Liver (tissue), 9 donors: ENCODE results near the gene RNH1. TPM values are rescaled to one million over a fixed set of nuclear protein-coding genes. Genes with fewer than 3 reads are reported as not detected.
A peak's percentile ranks its signal among the peaks of the same experiment; 100 is the strongest.

ENCODE experiments used
- DNase-seq: peaks from one replicate; pipeline ENCODE4 v3.0.0-alpha.2; 2017; ENCODE audit warnings: low spot score
- H3K27ac ChIP-seq, 2 donors: one replicate each; pipeline ENCODE4 v1.7.0; 2013; ENCODE audit warnings: inconsistent platforms in 2 of 2, low read length in 2 of 2, control low read depth in 1 of 2, low read depth in 1 of 2, mild to moderate bottlenecking in 1 of 2
- H3K27me3 ChIP-seq, 4 donors: one replicate each; pipeline versions ENCODE4 v1.6.1 to v1.7.0; 2013; ENCODE audit warnings: low read length in 3 of 4, inconsistent platforms in 1 of 4, mild to moderate bottlenecking in 1 of 4, moderate library complexity in 1 of 4; ENCODE audit not compliant: control insufficient read depth in 4 of 4, insufficient read depth in 4 of 4
- H3K36me3 ChIP-seq, 4 donors: one replicate each; pipeline versions ENCODE4 v1.6.1 to v1.7.0; 2013; ENCODE audit warnings: low read length in 3 of 4, mild to moderate bottlenecking in 3 of 4, low read depth in 1 of 4, moderate library complexity in 1 of 4; ENCODE audit not compliant: control insufficient read depth in 4 of 4, insufficient read depth in 3 of 4
- H3K4me1 ChIP-seq, 4 donors: one replicate each; pipeline versions ENCODE4 v1.6.1 to v1.7.0; 2013; ENCODE audit warnings: low read length in 3 of 4, mild to moderate bottlenecking in 3 of 4, moderate library complexity in 1 of 4; ENCODE audit not compliant: control insufficient read depth in 4 of 4, insufficient read depth in 4 of 4
- H3K4me3 ChIP-seq, 3 donors: one replicate each; pipeline versions ENCODE4 v1.6.1 to v1.7.0; 2013; ENCODE audit warnings: low read length in 3 of 3, control low read depth in 1 of 3, low read depth in 1 of 3, mild to moderate bottlenecking in 1 of 3
- H3K9ac ChIP-seq, 2 donors: one replicate each; pipeline ENCODE4 v1.7.0; 2013; ENCODE audit warnings: low read length in 2 of 2, mild to moderate bottlenecking in 2 of 2, moderate library complexity in 2 of 2, control low read depth in 1 of 2, low read depth in 1 of 2
- H3K9me3 ChIP-seq, 4 donors: one replicate each; pipeline versions ENCODE4 v1.6.1 to v1.7.0; 2013; ENCODE audit warnings: low read length in 3 of 4; ENCODE audit not compliant: control insufficient read depth in 4 of 4
- ATF3 ChIP-seq: IDR thresholded peaks from 2 replicates; pipeline ENCODE4 v1.6.1; 2016; ENCODE audit warnings: antibody characterized with exemption
- EGR1 ChIP-seq, 2 donors: IDR thresholded peaks; 2 replicates each; pipeline ENCODE4 v1.6.1; 2016 to 2018; ENCODE audit warnings: antibody characterized with exemption in 2 of 2, low read depth in 2 of 2
- FOXA1 ChIP-seq: IDR thresholded peaks from 2 replicates; pipeline ENCODE4 v1.6.1; 2016; ENCODE audit warnings: antibody characterized with exemption
- FOXA2 ChIP-seq: IDR thresholded peaks from 2 replicates; pipeline ENCODE4 v1.6.1; 2016; ENCODE audit warnings: antibody characterized with exemption
- GABPA ChIP-seq, 2 donors: IDR thresholded peaks in 1 of 2; conservative IDR thresholded peaks in 1 of 2; 2 replicates each; pipeline ENCODE4 v1.6.1; 2016; ENCODE audit warnings: antibody characterized with exemption in 2 of 2, mild to moderate bottlenecking in 1 of 2, moderate library complexity in 1 of 2
- HNF4A ChIP-seq, 2 donors: conservative IDR thresholded peaks; 2 replicates each; pipeline ENCODE4 v1.6.1; 2016; ENCODE audit warnings: antibody characterized with exemption in 2 of 2, mild to moderate bottlenecking in 2 of 2
- HNF4G ChIP-seq: IDR thresholded peaks from 2 replicates; pipeline ENCODE4 v1.6.1; 2016; ENCODE audit warnings: antibody characterized with exemption
- JUND ChIP-seq, 2 donors: IDR thresholded peaks; 2 replicates each; pipeline ENCODE4 v1.6.1; 2016; ENCODE audit warnings: antibody characterized with exemption in 2 of 2
- MAX ChIP-seq: IDR thresholded peaks from 2 replicates; pipeline ENCODE4 v1.6.1; 2016; ENCODE audit warnings: antibody characterized with exemption
- NR2F2 ChIP-seq: IDR thresholded peaks from 2 replicates; pipeline ENCODE4 v1.6.1; 2016; ENCODE audit warnings: antibody characterized with exemption
- RAD21 ChIP-seq, 2 donors: IDR thresholded peaks; 2 replicates each; pipeline ENCODE4 v1.6.1; 2016; ENCODE audit warnings: antibody characterized with exemption in 2 of 2, mild to moderate bottlenecking in 2 of 2
- REST ChIP-seq: IDR thresholded peaks from 2 replicates; pipeline ENCODE4 v1.6.1; 2016; ENCODE audit warnings: antibody characterized with exemption, mild to moderate bottlenecking
- RXRA ChIP-seq, 2 donors: IDR thresholded peaks; 2 replicates each; pipeline ENCODE4 v1.6.1; 2017 to 2018; ENCODE audit warnings: antibody characterized with exemption in 2 of 2, mild to moderate bottlenecking in 1 of 2
- SP1 ChIP-seq: IDR thresholded peaks from 2 replicates; pipeline ENCODE4 v1.6.1; 2018; ENCODE audit warnings: antibody characterized with exemption, mild to moderate bottlenecking
- TAF1 ChIP-seq: conservative IDR thresholded peaks from 2 replicates; pipeline ENCODE4 v1.6.1; 2016; ENCODE audit warnings: antibody characterized with exemption, mild to moderate bottlenecking
- YY1 ChIP-seq: IDR thresholded peaks from 2 replicates; pipeline ENCODE4 v1.6.1; 2016; ENCODE audit warnings: antibody characterized with exemption, mild to moderate bottlenecking
- WGBS: extraction: QIAGEN DNeasy Blood & Tissue Kit; methylation state at CpG from one replicate; pipeline ENCODE4 v1.1.7; 2013; 5-methylcytosine and 5-hydroxymethylcytosine counted together
- polyA plus RNA-seq, 2 donors: library from polyadenylated mRNA; stranded (reverse) in 1 of 2; unstranded in 1 of 2; fragments of 200-250 nt in 1 of 2; fragments of >200 nt in 1 of 2; fragmentation: Nextera tagmentation in 1 of 2; extraction: Ambion mirVana in 1 of 2; gene quantifications; one replicate each; pipeline versions ENCODE4 v1.2.1 to v1.2.3, GENCODE V29; 2013 to 2015
- total RNA-seq, 2 donors: library from RNA; depleted of rRNA; stranded (reverse); fragments of >200 nt; gene quantifications; one replicate each; pipeline ENCODE4 v1.2.3, GENCODE V29; 2014
- TF ChIP-seq, protein P1 (sequence below): IDR thresholded peaks from 2 replicates; pipeline ENCODE4 v1.6.1; 2016; ENCODE audit warnings: antibody characterized with exemption
- donor health status: healthy.
- donor health status: healthy.
- donor health status: healthy.
- donor health status: healthy.
- donor health status: healthy.

Gene RNH1
- total and polyA plus RNA-seq, 4 donors: 68.5 to 99.1 (median 76.8) TPM

DNA sequence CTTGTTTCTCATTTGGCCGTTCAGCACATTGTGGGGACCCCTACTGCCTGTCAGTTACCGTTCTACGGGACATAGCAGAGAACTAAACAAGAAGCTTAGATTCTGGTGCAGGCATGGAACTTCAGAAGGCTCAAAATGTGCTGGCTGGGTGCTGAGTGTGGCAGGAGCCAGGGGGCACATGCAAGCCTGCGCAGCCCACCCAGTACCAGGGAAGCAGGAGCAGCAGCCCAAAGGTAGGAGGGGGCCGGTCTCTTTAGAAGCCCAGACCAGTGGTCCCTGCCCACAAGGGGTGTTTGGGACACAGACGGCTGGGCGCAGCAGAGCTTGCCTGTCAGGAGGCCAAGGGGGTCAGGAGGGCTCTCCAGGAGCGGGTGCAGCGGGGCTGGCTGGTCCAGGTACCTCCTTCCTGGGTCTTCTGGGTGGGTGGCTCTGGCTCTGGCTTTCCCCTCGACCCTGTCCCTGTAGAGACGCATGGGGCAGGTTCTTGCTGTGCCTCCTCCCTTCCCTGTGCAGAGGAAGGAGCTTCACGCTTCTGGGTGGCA, 54.8 kb downstream of the RNH1 start:
- peaks cover 3 to 18% (median 5%) of the 10 kb centered on the region in 4 donors for H3K36me3 ChIP-seq
- TF ChIP-seq MAX (no peak), REST (no peak), SP1 (no peak), RAD21 (IDR thresholded peaks at IDR 0.05) (no peak), NR2F2 (no peak), TAF1 (no peak), FOXA2 (no peak), RXRA (IDR thresholded peaks at IDR 0.05) (no peak), GABPA (IDR thresholded peaks at IDR 0.05 in 1 of 2, conservative IDR thresholded peaks at IDR 0.05 in 1 of 2) (no peak), HNF4A (conservative IDR thresholded peaks at IDR 0.05) (no peak), YY1 (no peak), HNF4G (no peak), JUND (IDR thresholded peaks at IDR 0.05) (no peak), EGR1 (IDR thresholded peaks at IDR 0.05; ENCODE audit: low read depth in 2 of 2) (no peak), FOXA1 (no peak), ATF3 (no peak)
- TF ChIP-seq, protein P1, sequence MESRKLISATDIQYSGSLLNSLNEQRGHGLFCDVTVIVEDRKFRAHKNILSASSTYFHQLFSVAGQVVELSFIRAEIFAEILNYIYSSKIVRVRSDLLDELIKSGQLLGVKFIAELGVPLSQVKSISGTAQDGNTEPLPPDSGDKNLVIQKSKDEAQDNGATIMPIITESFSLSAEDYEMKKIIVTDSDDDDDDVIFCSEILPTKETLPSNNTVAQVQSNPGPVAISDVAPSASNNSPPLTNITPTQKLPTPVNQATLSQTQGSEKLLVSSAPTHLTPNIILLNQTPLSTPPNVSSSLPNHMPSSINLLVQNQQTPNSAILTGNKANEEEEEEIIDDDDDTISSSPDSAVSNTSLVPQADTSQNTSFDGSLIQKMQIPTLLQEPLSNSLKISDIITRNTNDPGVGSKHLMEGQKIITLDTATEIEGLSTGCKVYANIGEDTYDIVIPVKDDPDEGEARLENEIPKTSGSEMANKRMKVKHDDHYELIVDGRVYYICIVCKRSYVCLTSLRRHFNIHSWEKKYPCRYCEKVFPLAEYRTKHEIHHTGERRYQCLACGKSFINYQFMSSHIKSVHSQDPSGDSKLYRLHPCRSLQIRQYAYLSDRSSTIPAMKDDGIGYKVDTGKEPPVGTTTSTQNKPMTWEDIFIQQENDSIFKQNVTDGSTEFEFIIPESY: no peak
- no peak overlapping the region for H3K9ac ChIP-seq
- no peak overlapping the region for H3K4me3 ChIP-seq
- H3K9me3 ChIP-seq: no peaks in the 10 kb centered on the region
- H3K27ac ChIP-seq: no peak overlapping the region
- no peak for DNase-seq
- H3K27me3 ChIP-seq: no peaks in the 10 kb centered on the region
- H3K4me1 ChIP-seq: peaks cover 8 to 31% (median 23%) of the 10 kb centered on the region in 4 donors
- 94% methylated on average over 12 of the region's 12 CpGs for WGBS

DNA sequence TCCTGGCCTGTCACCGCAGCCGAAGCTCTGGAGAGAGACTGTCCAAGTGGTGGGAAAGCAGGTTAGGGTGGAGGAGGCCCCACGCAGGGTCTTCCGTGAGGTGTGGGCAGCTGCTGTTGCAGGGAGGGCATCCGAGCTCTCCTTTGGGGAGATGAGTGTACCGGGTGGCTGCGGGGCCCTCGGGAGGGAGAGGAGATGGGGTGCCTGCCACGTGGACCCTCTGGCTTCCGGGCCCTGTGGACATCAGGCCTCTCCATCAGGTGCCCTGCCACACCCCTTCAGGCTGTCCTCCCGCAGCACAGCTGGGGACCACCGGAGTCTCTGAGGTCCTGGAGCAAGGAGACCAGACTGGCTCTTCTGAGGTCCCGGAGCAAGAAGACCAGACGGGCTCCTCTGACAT, 55.3 kb downstream of the RNH1 start:
- DNase-seq: no peak
- H3K4me1 ChIP-seq: peaks cover 8 to 31% (median 23%) of the 10 kb centered on the region in 4 donors
- H3K27me3 ChIP-seq: no peaks in the 10 kb centered on the region
- H3K9ac ChIP-seq: peak overlapping the region in 1 of 2 donors; percentile 34
- H3K4me3 ChIP-seq: no peak overlapping the region
- no peaks in the 10 kb centered on the region for H3K9me3 ChIP-seq
- whole genome bisulfite sequencing: 95% methylated on average over 14 of the region's 14 CpGs
- no peak overlapping the region for H3K27ac ChIP-seq
- H3K36me3 ChIP-seq: peaks cover 3 to 18% (median 5%) of the 10 kb centered on the region in 4 donors
- no peak for TF ChIP-seq RAD21 (IDR thresholded peaks at IDR 0.05)
